HEK293 (cell line): ENCODE data around the gene ANO1.
A peak's percentile ranks its signal among the peaks of the same experiment; 100 is the strongest.

ENCODE experiments used
- GLIS1 ChIP-seq: fragments of 450-650 bp; formaldehyde crosslinking; IDR thresholded peaks from 2 replicates; pipeline ENCODE4 v1.5.1; 2016; ENCODE audit warnings: missing biosample characterization, missing genetic modification characterization
- GLIS2 ChIP-seq: fragments of 450-650 bp; formaldehyde crosslinking; IDR thresholded peaks from 2 replicates; pipeline ENCODE4 v1.5.1; 2016; ENCODE audit warnings: missing biosample characterization, missing genetic modification characterization
- IKZF3 ChIP-seq: fragments of 450-650 bp; IDR thresholded peaks from 2 replicates; pipeline ENCODE4 v1.5.0; 2018; ENCODE audit warnings: missing biosample characterization, mild to moderate bottlenecking, missing genetic modification characterization, moderate library complexity
- KLF1 ChIP-seq: fragments of 450-650 bp; formaldehyde crosslinking; IDR thresholded peaks from 2 replicates; pipeline ENCODE4 v1.5.1; 2016; ENCODE audit warnings: missing biosample characterization, missing genetic modification characterization
- KLF9 ChIP-seq: fragments of 450-650 bp; formaldehyde crosslinking; IDR thresholded peaks from 2 replicates; pipeline ENCODE4 v1.5.1; 2016; ENCODE audit warnings: missing biosample characterization, missing genetic modification characterization, low read depth
- SCRT2 ChIP-seq: fragments of 450-650 bp; formaldehyde crosslinking; IDR thresholded peaks from 2 replicates; pipeline ENCODE4 v1.5.1; 2016; ENCODE audit warnings: missing biosample characterization, missing genetic modification characterization
- SETDB1 ChIP-seq: IDR thresholded peaks from one replicate; pipeline ENCODE4 v1.6.1; 2017; ENCODE audit warnings: mild to moderate bottlenecking, low read length, moderate library complexity, mixed read lengths; ENCODE audit not compliant: insufficient read length
- SP2 ChIP-seq: fragments of 450-650 bp; formaldehyde crosslinking; IDR thresholded peaks from 2 replicates; pipeline ENCODE4 v1.5.1; 2016; ENCODE audit warnings: missing biosample characterization, missing genetic modification characterization
- SP3 ChIP-seq: fragments of 450-650 bp; formaldehyde crosslinking; IDR thresholded peaks from 2 replicates; pipeline ENCODE4 v1.5.1; 2016; ENCODE audit warnings: missing biosample characterization, missing genetic modification characterization
- YY2 ChIP-seq: fragments of 450-650 bp; formaldehyde crosslinking; IDR thresholded peaks from 2 replicates; pipeline ENCODE4 v1.5.1; 2016; ENCODE audit warnings: missing biosample characterization, missing genetic modification characterization
- ZBTB26 ChIP-seq: fragments of 450-650 bp; formaldehyde crosslinking; optimal IDR thresholded peaks from 2 replicates; pipeline ENCODE3; 2016; ENCODE audit warnings: missing biosample characterization, mild to moderate bottlenecking, missing genetic modification characterization
- ZBTB44 ChIP-seq: fragments of 450-650 bp; IDR thresholded peaks from 2 replicates; pipeline ENCODE4 v1.5.1; 2018; ENCODE audit warnings: missing biosample characterization, mild to moderate bottlenecking, missing genetic modification characterization
- ZBTB8A ChIP-seq: fragments of 450-650 bp; formaldehyde crosslinking; IDR thresholded peaks from 2 replicates; pipeline ENCODE4 v1.5.1; 2016; ENCODE audit warnings: missing biosample characterization, missing genetic modification characterization
- ZNF114 ChIP-seq: fragments of 450-650 bp; formaldehyde crosslinking; IDR thresholded peaks from 2 replicates; pipeline ENCODE4 v1.5.0; 2017; ENCODE audit warnings: missing biosample characterization, missing genetic modification characterization
- ZNF132 ChIP-seq: fragments of 450-650 bp; formaldehyde crosslinking; IDR thresholded peaks from 2 replicates; pipeline ENCODE4 v1.5.1; 2017; ENCODE audit warnings: missing biosample characterization, missing genetic modification characterization, borderline replicate concordance
- ZNF133 ChIP-seq: fragments of 450-650 bp; formaldehyde crosslinking; IDR thresholded peaks from 2 replicates; pipeline ENCODE4 v1.5.1; 2016; ENCODE audit warnings: missing biosample characterization, missing genetic modification characterization
- ZNF16 ChIP-seq: fragments of 450-650 bp; formaldehyde crosslinking; IDR thresholded peaks from 2 replicates; pipeline ENCODE4 v1.5.1; 2016; ENCODE audit warnings: low read depth, missing biosample characterization, missing genetic modification characterization
- ZNF239 ChIP-seq: fragments of 450-650 bp; formaldehyde crosslinking; IDR thresholded peaks from 2 replicates; pipeline ENCODE4 v1.5.1; 2016; ENCODE audit warnings: missing biosample characterization, missing genetic modification characterization
- ZNF302 ChIP-seq: fragments of 450-650 bp; formaldehyde crosslinking; IDR thresholded peaks from 2 replicates; pipeline ENCODE4 v1.5.1; 2016; ENCODE audit warnings: missing biosample characterization, missing genetic modification characterization, low read depth
- ZNF350 ChIP-seq: fragments of 450-650 bp; formaldehyde crosslinking; IDR thresholded peaks from 2 replicates; pipeline ENCODE4 v1.5.0; 2017; ENCODE audit warnings: missing biosample characterization, mild to moderate bottlenecking, missing genetic modification characterization
- ZNF423 ChIP-seq: fragments of 450-650 bp; formaldehyde crosslinking; IDR thresholded peaks from 2 replicates; pipeline ENCODE4 v1.5.1; 2016; ENCODE audit warnings: missing biosample characterization, missing genetic modification characterization
- ZNF510 ChIP-seq: fragments of 450-650 bp; formaldehyde crosslinking; IDR thresholded peaks from 2 replicates; pipeline ENCODE4 v1.5.1; 2018; ENCODE audit warnings: mild to moderate bottlenecking, missing genetic modification characterization, missing biosample characterization; ENCODE audit not compliant: insufficient replicate concordance
- ZNF555 ChIP-seq: fragments of 450-650 bp; formaldehyde crosslinking; conservative IDR thresholded peaks from 2 replicates; pipeline ENCODE4 v1.5.1; 2017; ENCODE audit warnings: missing biosample characterization, mild to moderate bottlenecking, missing genetic modification characterization, inconsistent platforms
- ZNF558 ChIP-seq: fragments of 450-650 bp; formaldehyde crosslinking; IDR thresholded peaks from 2 replicates; pipeline ENCODE4 v1.5.1; 2016; ENCODE audit warnings: missing biosample characterization, missing genetic modification characterization
- ZNF561 ChIP-seq: fragments of 450-650 bp; IDR thresholded peaks from 2 replicates; pipeline ENCODE4 v1.5.1; 2018; ENCODE audit warnings: missing biosample characterization, missing genetic modification characterization, borderline replicate concordance
- ZNF623 ChIP-seq: fragments of 450-650 bp; formaldehyde crosslinking; IDR thresholded peaks from 2 replicates; pipeline ENCODE4 v1.5.1; 2016; ENCODE audit warnings: missing biosample characterization, missing genetic modification characterization
- ZNF645 ChIP-seq: fragments of 450-650 bp; formaldehyde crosslinking; IDR thresholded peaks from 2 replicates; pipeline ENCODE4; 2016; ENCODE audit warnings: missing biosample characterization, missing genetic modification characterization
- ZNF664 ChIP-seq: fragments of 450-650 bp; formaldehyde crosslinking; IDR thresholded peaks from 2 replicates; pipeline ENCODE4 v1.5.1; 2016; ENCODE audit warnings: missing biosample characterization, missing genetic modification characterization
- ZNF785 ChIP-seq: fragments of 450-650 bp; formaldehyde crosslinking; IDR thresholded peaks from 2 replicates; pipeline ENCODE4 v1.5.1; 2016; ENCODE audit warnings: missing biosample characterization, missing genetic modification characterization
- ZNF792 ChIP-seq: fragments of 450-650 bp; formaldehyde crosslinking; IDR thresholded peaks from 2 replicates; pipeline ENCODE4 v1.5.1; 2016; ENCODE audit warnings: missing biosample characterization, missing genetic modification characterization
- ZNF830 ChIP-seq: fragments of 450-650 bp; IDR thresholded peaks from 2 replicates; pipeline ENCODE4 v1.5.0; 2018; ENCODE audit warnings: missing biosample characterization, missing genetic modification characterization, low read depth, mild to moderate bottlenecking, moderate library complexity
- ZSCAN23 ChIP-seq: fragments of 450-650 bp; formaldehyde crosslinking; IDR thresholded peaks from 2 replicates; pipeline ENCODE4 v1.5.1; 2016; ENCODE audit warnings: missing biosample characterization, missing genetic modification characterization
- TF ChIP-seq, protein P1 (sequence below): fragments of 450-650 bp; formaldehyde crosslinking; IDR thresholded peaks from 2 replicates; pipeline ENCODE4 v1.5.1; 2016; ENCODE audit warnings: missing biosample characterization, missing genetic modification characterization
- TF ChIP-seq, protein P2 (sequence below): fragments of 450-650 bp; formaldehyde crosslinking; IDR thresholded peaks from 2 replicates; pipeline ENCODE4 v1.5.1; 2016; ENCODE audit warnings: missing biosample characterization, missing genetic modification characterization

Gene ANO1

GRCh38 chr11:70202920-70203750 is 125.0 kb downstream of the ANO1 start, which contains the start of gene FADD (continued):
- TF ChIP-seq, protein P1, sequence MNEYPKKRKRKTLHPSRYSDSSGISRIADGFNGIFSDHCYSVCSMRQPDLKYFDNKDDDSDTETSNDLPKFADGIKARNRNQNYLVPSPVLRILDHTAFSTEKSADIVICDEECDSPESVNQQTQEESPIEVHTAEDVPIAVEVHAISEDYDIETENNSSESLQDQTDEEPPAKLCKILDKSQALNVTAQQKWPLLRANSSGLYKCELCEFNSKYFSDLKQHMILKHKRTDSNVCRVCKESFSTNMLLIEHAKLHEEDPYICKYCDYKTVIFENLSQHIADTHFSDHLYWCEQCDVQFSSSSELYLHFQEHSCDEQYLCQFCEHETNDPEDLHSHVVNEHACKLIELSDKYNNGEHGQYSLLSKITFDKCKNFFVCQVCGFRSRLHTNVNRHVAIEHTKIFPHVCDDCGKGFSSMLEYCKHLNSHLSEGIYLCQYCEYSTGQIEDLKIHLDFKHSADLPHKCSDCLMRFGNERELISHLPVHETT (tag by site-specific recombination) = no peak
- TF ChIP-seq ZNF133 = no peak
- TF ChIP-seq ZNF510 = no peak
- TF ChIP-seq, protein P2, sequence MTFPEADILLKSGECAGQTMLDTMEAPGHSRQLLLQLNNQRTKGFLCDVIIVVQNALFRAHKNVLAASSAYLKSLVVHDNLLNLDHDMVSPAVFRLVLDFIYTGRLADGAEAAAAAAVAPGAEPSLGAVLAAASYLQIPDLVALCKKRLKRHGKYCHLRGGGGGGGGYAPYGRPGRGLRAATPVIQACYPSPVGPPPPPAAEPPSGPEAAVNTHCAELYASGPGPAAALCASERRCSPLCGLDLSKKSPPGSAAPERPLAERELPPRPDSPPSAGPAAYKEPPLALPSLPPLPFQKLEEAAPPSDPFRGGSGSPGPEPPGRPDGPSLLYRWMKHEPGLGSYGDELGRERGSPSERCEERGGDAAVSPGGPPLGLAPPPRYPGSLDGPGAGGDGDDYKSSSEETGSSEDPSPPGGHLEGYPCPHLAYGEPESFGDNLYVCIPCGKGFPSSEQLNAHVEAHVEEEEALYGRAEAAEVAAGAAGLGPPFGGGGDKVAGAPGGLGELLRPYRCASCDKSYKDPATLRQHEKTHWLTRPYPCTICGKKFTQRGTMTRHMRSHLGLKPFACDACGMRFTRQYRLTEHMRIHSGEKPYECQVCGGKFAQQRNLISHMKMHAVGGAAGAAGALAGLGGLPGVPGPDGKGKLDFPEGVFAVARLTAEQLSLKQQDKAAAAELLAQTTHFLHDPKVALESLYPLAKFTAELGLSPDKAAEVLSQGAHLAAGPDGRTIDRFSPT (tag by site-specific recombination) = no peak
- peak; percentile 49; the same call in 1 of the 2 replicates for TF ChIP-seq ZBTB8A
- TF ChIP-seq SCRT2 = peak; percentile 97
- no peak; the same call in 1 of the 2 replicates for TF ChIP-seq KLF9
- TF ChIP-seq ZBTB44 (tag by site-specific recombination) = no peak
- no peak for TF ChIP-seq ZNF239 (tag by site-specific recombination)
- TF ChIP-seq IKZF3 (tag by site-specific recombination) = no peak
- peak; percentile 59; the same call in 1 of the 2 replicates for TF ChIP-seq GLIS2 (tag by site-specific recombination)
- TF ChIP-seq ZNF16 = no peak
- no peak for TF ChIP-seq ZNF645 (tag by site-specific recombination)
- no peak for TF ChIP-seq ZNF132 (tag by site-specific recombination)
- TF ChIP-seq ZNF830 (tag by site-specific recombination) = no peak
- 0 out of 2 replicates have a peak, but pooled peaks have one; percentile 25 for TF ChIP-seq ZNF423 (tag by site-specific recombination)
- no peak for TF ChIP-seq ZNF302
- peak; percentile 39; the same call in 1 of the 2 replicates for TF ChIP-seq SP2 (tag by site-specific recombination)
- TF ChIP-seq ZNF664 (tag by site-specific recombination) = no peak
- TF ChIP-seq ZNF555 (tag by site-specific recombination) = no peak
- no peak for TF ChIP-seq ZSCAN23 (tag by site-specific recombination)
- TF ChIP-seq ZNF561 = peak; percentile 57; the same call in 1 of the 2 replicates
- TF ChIP-seq KLF1 (tag by site-specific recombination) = no peak
- TF ChIP-seq YY2 (tag by site-specific recombination) = no peak
- TF ChIP-seq ZNF558 = no peak
- TF ChIP-seq ZNF785 (tag by site-specific recombination) = no peak
- no peak for TF ChIP-seq ZNF623 (tag by site-specific recombination)
- peak; percentile 84 for TF ChIP-seq ZBTB26
- peak; percentile 29; the same call in 1 of the 2 replicates for TF ChIP-seq SP3 (tag by site-specific recombination)
- peak; percentile 65; the same call in 1 of the 2 replicates for TF ChIP-seq GLIS1
- no peak for TF ChIP-seq SETDB1
- TF ChIP-seq ZNF792 (tag by site-specific recombination) = 0 out of 2 replicates have a peak, but pooled peaks have one; percentile 82
- no peak for TF ChIP-seq ZNF114 (tag by site-specific recombination)
- TF ChIP-seq ZNF350 = no peak
